Cerebellar nuclear complex (tissue), 1 donor: Measurements from ENCODE around the gene RABGAP1.

Source experiments
- DNase-seq, 2 experiments: peaks; one replicate each; lab custom pipeline; 2025; lab: John Stamatoyannopoulos, UW

Gene RABGAP1

GRCh38 chr9:123008909-123009308 is 68.1 kb downstream of the RABGAP1 start:
- no peak for DNase-seq

GRCh38 chr9:123011380-123011779 is 70.6 kb downstream of the RABGAP1 start:
- no peak for DNase-seq

- no peak for DNase-seq
Measured at GRCh38 chr9:123011878-123012528, 71.2 kb downstream of the RABGAP1 start.

GRCh38 chr9:123016631-123017030 is 75.8 kb downstream of the RABGAP1 start:
- no peak for DNase-seq

GRCh38 chr9:123020796-123021195 is 80.0 kb downstream of the RABGAP1 start:
- no peak for DNase-seq

GRCh38 chr9:123026425-123026824 is 85.6 kb downstream of the RABGAP1 start:
- no peak for DNase-seq

GRCh38 chr9:123027517-123027916 is 86.7 kb downstream of the RABGAP1 start:
- no peak for DNase-seq

- DNase-seq: no peak
Measured at GRCh38 chr9:123028136-123028535, 87.3 kb downstream of the RABGAP1 start.

- no peak for DNase-seq
Measured at GRCh38 chr9:123028973-123029372, 88.2 kb downstream of the RABGAP1 start.

GRCh38 chr9:123031963-123032362 is 91.1 kb downstream of the RABGAP1 start:
- no peak for DNase-seq

- no peak for DNase-seq
Measured at GRCh38 chr9:123033352-123033751, 92.5 kb downstream of the RABGAP1 start, which contains the start of gene GPR21. Gene GPR21 (plus strand): TSS chr9:123033667. CDS start chr9:123034567, 900 bp downstream.

- peak in 1 of 2 experiments; percentile 17 for DNase-seq
Measured at GRCh38 chr9:123033864-123034601, 93.2 kb downstream of the RABGAP1 start.

- no peak for DNase-seq
Measured at GRCh38 chr9:123034881-123035510, 94.2 kb downstream of the RABGAP1 start.

GRCh38 chr9:123035791-123036190 is 95.0 kb downstream of the RABGAP1 start:
- DNase-seq: no peak

- DNase-seq: no peak
Measured at GRCh38 chr9:123036893-123037545, 96.2 kb downstream of the RABGAP1 start.

- DNase-seq: no peak
Measured at GRCh38 chr9:123039617-123040219, 98.9 kb downstream of the RABGAP1 start.

GRCh38 chr9:123040801-123041200 is 100.0 kb downstream of the RABGAP1 start:
- no peak for DNase-seq

GRCh38 chr9:123041489-123041888 is 100.7 kb downstream of the RABGAP1 start:
- no peak for DNase-seq

GRCh38 chr9:123043081-123043939 is 102.5 kb downstream of the RABGAP1 start:
- DNase-seq: no peak

GRCh38 chr9:123044586-123044985 is 103.8 kb downstream of the RABGAP1 start:
- no peak for DNase-seq
